HG03280 (cell line): ENCODE measurements around the gene PTPRM.

Source experiments
- ATAC-seq: cut with Tn5 transposase; IDR thresholded peaks from one replicate; pipeline ENCODE4 v1.9.1; 2021; ENCODE audit warnings: mild to moderate bottlenecking, moderate library complexity; ENCODE audit not compliant: unreplicated experiment

PTPRM gene

GRCh38 chr18:7567474-7568425 lies 634 bp downstream of the PTPRM start:
- no peak for ATAC-seq

GRCh38 chr18:7568426-7568825 lies 1.3 kb downstream of the PTPRM start:
- ATAC-seq = no peak

DNA sequence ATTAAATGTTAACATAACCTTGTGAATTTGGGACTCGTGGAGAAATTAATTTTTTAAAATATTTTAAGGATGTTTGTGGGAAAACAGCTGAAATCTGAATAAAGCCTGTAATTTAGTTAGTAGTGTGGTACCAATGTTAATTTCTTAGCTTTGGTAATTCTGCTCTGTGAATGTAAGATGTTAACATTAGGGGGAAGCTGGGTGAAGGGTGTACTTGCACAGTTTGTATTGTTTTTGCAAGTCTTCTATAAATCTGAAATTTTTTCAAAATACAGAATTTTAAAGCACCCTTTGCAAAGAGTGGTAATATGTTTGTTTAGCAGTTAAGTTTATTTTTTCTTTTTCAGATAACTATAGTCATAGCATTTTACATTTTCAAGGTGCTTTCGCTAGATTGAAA lies 4.5 kb downstream of the PTPRM start:
- no peak for ATAC-seq

DNA sequence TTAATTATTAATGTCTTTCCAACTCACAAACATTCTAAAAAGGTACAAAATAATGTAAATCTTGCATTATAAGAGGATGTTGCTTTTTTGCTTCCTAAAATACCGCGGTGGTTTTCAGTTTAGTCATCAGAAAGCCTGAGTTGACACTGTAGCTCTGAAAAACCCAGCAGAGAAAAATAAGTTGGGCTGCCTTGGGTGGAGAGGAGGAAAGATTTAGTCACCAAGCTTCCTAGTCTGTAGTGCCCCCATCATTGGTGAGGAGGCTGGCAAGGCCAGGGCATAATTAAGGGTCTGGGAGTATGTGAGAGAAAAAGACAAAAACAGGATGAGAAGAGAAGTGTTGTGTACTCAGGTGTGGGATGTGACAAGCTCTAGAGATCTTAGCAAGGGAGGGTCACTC lies 5.7 kb downstream of the PTPRM start:
- no peak for ATAC-seq

DNA sequence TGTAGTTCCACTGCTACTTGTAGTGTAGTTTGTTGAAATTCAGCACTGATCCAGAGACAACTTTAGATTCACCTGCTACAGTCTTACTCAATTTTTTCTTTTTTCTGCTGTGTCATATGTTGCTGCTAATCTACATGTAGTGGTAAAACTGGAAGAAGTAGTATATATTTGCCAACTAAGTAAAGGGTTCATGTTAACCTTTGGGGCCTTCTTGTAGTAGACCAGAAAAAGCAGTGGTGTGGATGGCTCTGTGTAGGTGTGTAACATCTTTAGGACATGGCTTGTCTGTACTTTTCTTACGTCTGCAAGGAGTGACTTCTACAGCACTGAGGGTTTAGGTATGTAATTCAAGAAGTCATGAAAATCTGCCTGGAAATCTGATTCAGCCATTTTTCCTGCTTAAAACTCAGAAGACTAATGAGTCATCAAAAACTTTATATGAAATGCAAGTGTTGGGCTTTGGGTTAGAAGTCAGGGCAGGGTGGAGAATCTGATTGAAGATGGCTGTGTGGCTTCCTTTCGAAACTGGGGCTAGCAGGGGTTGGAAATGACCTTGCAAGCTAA lies 8.4 kb downstream of the PTPRM start:
- no peak for ATAC-seq

DNA sequence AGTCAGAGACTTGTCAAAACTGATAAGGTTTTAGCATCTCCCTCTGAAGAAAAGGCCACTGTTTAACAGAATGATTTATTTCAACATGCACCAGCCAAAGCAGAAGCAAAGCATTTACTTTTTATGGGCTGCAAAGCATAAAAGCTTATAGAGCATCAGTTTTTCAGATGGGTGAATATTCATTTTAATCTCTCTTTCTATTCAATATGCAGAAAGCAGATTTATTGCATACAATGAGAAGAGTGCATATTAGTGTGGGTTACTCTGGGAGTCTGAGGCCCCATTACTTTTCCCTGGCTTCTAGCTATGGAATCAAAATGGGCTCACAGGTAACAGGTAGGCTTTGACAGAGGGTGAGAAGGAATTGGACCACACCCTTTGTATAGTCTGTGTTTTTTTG lies 9.0 kb downstream of the PTPRM start:
- ATAC-seq = no peak

- ATAC-seq = no peak
Measured at GRCh38 chr18:7576685-7577084, 9.6 kb downstream of the PTPRM start.

DNA sequence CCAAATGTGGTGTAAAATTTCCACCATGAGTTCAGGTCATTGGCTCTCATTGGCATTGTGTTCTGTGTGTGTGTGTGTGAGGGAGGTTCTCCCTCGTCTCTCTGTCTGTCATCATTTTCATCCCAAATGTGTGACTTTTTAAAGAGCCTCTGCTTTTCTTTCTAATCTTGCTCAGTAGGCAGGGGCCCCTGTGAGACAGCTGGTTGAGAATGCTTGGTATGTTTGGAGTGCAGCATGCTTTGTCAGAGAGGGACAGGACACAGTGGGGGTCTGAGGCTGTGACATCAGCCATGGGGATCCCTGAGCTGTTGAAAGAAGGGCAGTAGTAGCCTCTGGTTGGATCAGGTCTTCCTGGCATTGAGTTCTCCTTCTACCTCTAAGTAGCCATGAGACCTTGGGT lies 10.6 kb downstream of the PTPRM start:
- no peak for ATAC-seq

DNA sequence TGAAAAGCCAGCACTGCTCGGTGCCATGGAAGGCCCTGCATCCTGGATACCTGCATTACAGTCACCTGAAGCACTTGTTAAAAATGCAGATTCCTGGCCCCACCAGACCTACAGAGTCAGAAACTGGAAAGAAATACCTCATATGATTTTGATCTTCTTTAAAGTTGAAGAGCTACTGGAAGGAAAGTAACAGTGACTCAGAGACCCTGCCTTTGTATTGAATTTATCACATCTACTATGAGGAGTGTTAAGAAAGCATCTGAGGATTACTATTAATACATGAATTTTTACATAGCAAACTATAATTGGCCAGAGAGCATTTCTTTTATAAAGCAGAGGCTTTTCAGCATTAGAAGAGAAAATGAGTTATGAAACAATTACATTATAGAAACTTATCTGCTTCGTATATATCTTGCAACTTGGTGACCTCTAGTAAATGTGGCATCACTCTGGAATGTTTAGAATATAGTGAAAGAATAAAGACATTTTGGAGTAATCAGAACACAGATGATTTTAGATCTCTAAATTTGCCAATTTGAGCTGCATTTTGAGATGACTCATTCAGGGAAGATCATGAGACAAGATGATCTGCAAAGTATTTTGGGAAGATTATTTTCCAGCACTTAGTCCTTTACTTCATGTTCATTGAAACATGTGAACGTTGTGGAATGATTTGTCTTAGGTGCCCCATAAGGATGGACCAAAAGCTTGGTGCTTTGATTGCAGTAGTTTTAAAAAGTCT lies 12.2 kb downstream of the PTPRM start:
- ATAC-seq = no peak

GRCh38 chr18:7579918-7580542 lies 12.9 kb downstream of the PTPRM start:
- no peak for ATAC-seq

- no peak for ATAC-seq
Measured at GRCh38 chr18:7584646-7585275, 17.6 kb downstream of the PTPRM start.

DNA sequence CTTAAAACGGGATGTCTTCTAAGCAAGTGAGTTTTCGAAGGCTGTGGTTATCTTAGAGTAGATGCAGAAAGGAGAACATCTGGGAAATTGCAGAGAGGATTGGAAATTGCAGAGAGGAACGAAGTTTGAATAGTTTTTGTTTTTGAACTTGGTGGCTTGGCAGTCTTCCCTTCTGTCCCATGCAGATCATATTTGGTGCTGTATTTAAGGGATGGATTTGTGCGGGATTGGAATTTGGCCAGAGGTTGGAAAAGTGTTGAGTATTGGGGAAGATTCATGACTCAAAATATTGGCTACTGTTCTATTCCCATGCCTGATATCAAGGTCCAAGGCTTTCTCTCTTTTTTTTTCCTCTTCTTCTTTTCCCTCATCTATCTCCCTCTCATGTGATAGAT lies 18.2 kb downstream of the PTPRM start:
- ATAC-seq = no peak

DNA sequence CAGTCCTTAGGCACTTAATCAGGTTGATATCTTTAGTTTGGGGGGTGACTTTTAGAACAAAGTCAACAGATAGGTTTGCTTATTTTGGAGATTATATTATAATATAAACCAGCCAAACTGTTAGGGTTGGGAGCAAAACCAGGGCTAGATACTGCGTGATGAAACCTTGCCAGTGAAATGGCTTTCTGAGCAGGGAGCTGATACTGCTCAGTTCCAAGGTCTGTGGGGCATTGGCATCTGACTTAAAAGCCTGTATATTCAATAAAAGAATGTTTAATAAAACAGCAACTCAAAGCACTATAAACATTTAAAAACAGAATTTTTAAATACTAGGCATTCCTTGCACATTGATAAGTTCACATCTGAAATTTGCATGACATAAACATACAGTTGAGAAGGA lies 19.3 kb downstream of the PTPRM start:
- ATAC-seq = no peak

DNA sequence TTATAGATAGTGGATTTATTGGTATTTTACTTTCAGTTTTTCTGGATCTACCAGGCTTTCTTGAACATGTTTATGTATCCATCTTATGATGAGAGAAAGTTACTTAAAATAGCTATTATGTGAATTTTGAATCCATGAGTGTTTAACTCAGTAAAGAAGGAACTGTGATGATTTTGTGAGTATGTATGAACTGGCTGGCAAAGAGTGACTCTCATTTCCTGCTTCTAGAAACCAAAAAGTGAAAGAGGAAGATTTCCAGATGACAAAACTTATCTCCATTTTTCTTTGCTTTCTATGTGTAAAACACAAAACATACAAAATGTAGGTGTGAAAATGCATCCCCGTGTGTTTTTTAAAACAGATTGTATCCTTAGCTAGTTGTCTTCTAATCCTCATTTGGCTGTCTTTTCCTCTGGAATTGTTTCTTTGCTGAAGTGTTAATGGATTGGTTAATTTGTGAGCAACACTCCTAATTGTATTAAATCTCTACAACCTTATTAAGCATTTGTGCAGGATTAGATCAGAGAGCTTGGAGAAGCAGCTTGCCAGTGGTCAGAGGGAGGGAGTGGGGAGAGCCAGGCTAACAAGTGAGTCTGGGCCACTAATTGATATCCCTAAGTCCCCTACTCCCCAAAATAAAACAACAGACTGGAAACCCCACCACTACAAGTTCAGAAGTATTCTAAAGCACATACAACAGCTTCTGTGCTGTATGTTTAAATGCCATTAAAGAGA lies 23.9 kb downstream of the PTPRM start:
- ATAC-seq = no peak

- no peak for ATAC-seq
Measured at GRCh38 chr18:7592305-7593071, 25.4 kb downstream of the PTPRM start.

DNA sequence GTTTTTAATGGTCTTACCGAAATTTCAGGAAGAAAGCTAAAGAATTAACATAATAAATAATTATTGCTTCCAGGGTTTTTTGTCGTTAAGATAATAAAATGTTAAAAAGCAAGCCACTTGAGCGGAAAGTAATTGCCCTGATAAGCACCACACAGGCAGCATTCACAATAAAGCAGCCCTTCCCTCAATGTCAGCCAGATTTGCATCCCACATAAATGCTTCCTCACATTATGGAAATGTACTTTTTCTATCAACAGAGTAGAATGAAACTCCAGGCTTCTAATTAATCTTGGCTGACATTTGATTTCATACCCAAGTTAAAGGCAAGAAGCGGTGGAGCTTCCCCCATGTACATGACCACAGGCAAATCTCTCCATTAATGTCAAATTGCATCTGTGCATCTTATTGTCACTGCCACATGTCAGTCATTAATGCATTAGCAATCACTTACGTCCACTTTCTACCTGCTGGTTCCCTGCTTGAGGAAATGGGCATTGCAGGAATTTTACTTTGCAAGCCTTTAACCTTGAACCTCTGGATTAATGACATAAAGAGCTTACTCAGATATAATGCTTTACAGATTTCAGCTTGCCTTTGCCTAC lies 26.2 kb downstream of the PTPRM start:
- ATAC-seq = no peak

DNA sequence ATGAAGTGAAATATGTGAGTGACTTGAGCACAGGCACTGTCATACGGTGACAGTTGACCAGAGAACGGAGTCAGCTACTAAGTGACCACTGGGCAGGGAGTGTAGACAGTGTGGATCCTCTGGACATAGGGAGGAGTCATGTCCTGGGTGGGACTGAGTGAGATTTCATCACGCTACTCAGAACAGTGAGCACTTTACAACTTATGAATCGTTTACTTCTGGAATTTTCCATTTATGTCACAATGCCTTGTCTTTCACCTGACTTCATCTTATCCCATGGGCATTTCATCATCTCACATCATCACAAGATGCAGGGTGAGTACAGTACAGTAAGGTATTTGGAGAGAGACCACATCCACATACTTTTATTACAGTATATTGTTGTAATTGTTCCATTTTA lies 29.0 kb downstream of the PTPRM start:
- ATAC-seq = no peak

GRCh38 chr18:7597500-7597899 lies 30.4 kb downstream of the PTPRM start:
- no peak for ATAC-seq
